Activated CD8-positive, alpha-beta memory T cell treated with anti-CD3 and anti-CD28 coated beads for 36 hours (primary cell): ENCODE measurements around the gene LRP2. TPM values are rescaled to one million over a fixed set of nuclear protein-coding genes. Genes with fewer than 3 reads are reported as not detected.

ENCODE experiments used
- CTCF ChIA-PET: fragments of 350-600 bp; sonication (Branson Sonifier 250); formaldehyde crosslinking; loops from one replicate; lab custom pipeline; 2021; ENCODE audit warnings: antibody characterized with exemption; lab: Charles Lee
- POLR2A ChIA-PET: fragments of 350-600 bp; sonication (Branson Sonifier 250); formaldehyde crosslinking; loops from one replicate; lab custom pipeline; 2021; ENCODE audit warnings: antibody characterized with exemption; lab: Charles Lee
- total RNA-seq, 2 experiments: library from RNA; stranded (reverse); gene quantifications; one replicate each; pipeline ENCODE4 v1.2.3, GENCODE V29; 2021

The LRP2 gene
- total RNA-seq, 2 experiments from 2014 or later, result 0.08 to 0.17 TPM

- POLR2A ChIA-PET, result no interaction called here
- CTCF ChIA-PET, result no interaction called here
Measured at GRCh38 chr2:169260846-169261642, 101.3 kb downstream of the LRP2 start.

- CTCF ChIA-PET, result no interaction called here
- POLR2A ChIA-PET, result no interaction called here
Measured at GRCh38 chr2:169260246-169260645, 102.1 kb downstream of the LRP2 start.

GRCh38 chr2:169259402-169259801 is 102.9 kb downstream of the LRP2 start:
- ChIA-PET CTCF (interaction anchor here (0.6 kb wide), 1 partner anchor 114 kb away, joined by 3 read pairs; no protein-coding TSS in a partner anchor), POLR2A (no interaction called here)

- CTCF ChIA-PET, result no interaction called here
- POLR2A ChIA-PET, result no interaction called here
Measured at GRCh38 chr2:169258045-169258601, 104.2 kb downstream of the LRP2 start.

- POLR2A ChIA-PET, result no interaction called here
- CTCF ChIA-PET, result no interaction called here
Measured at GRCh38 chr2:169254774-169255173, 107.6 kb downstream of the LRP2 start.

- ChIA-PET CTCF (no interaction called here), POLR2A (no interaction called here)
Measured at GRCh38 chr2:169247211-169247610, 115.1 kb downstream of the LRP2 start.

- ChIA-PET POLR2A (no interaction called here), CTCF (no interaction called here)
Measured at GRCh38 chr2:169240405-169240804, 121.9 kb downstream of the LRP2 start.

GRCh38 chr2:169237939-169238338 is 124.4 kb downstream of the LRP2 start:
- ChIA-PET POLR2A (no interaction called here), CTCF (no interaction called here)

- ChIA-PET CTCF (no interaction called here), POLR2A (no interaction called here)
Measured at GRCh38 chr2:169237286-169237685, 125.0 kb downstream of the LRP2 start.

GRCh38 chr2:169232551-169233154 is 129.7 kb downstream of the LRP2 start:
- POLR2A ChIA-PET, result no interaction called here
- CTCF ChIA-PET, result no interaction called here

- ChIA-PET CTCF (no interaction called here), POLR2A (no interaction called here)
Measured at GRCh38 chr2:169230204-169230603, 132.1 kb downstream of the LRP2 start.

GRCh38 chr2:169229590-169229989 is 132.7 kb downstream of the LRP2 start:
- CTCF ChIA-PET, result no interaction called here
- POLR2A ChIA-PET, result no interaction called here

GRCh38 chr2:169225906-169226305 is 136.4 kb downstream of the LRP2 start:
- CTCF ChIA-PET, result no interaction called here
- POLR2A ChIA-PET, result no interaction called here

- CTCF ChIA-PET, result no interaction called here
- POLR2A ChIA-PET, result no interaction called here
Measured at GRCh38 chr2:169225233-169225750, 137.0 kb downstream of the LRP2 start.

- POLR2A ChIA-PET, result no interaction called here
- CTCF ChIA-PET, result no interaction called here
Measured at GRCh38 chr2:169222665-169223064, 139.7 kb downstream of the LRP2 start.

GRCh38 chr2:169221745-169222369 is 140.5 kb downstream of the LRP2 start:
- CTCF ChIA-PET, result interaction anchor here (1.1 kb wide), 1 partner anchor 115 kb away, joined by 3 read pairs; no protein-coding TSS in a partner anchor
- POLR2A ChIA-PET, result no interaction called here

- POLR2A ChIA-PET, result no interaction called here
- CTCF ChIA-PET, result no interaction called here
Measured at GRCh38 chr2:169210917-169211316, 151.4 kb downstream of the LRP2 start.

GRCh38 chr2:169208026-169208425 is 154.3 kb downstream of the LRP2 start:
- POLR2A ChIA-PET, result no interaction called here
- CTCF ChIA-PET, result no interaction called here

- POLR2A ChIA-PET, result no interaction called here
- CTCF ChIA-PET, result no interaction called here
Measured at GRCh38 chr2:169205176-169205575, 157.2 kb downstream of the LRP2 start.

- POLR2A ChIA-PET, result no interaction called here
- CTCF ChIA-PET, result interaction anchor here (1.2 kb wide), 1 partner anchor 94 kb away, joined by 3 read pairs; no protein-coding TSS in a partner anchor
Measured at GRCh38 chr2:169203952-169204351, 158.4 kb downstream of the LRP2 start.
